ENCODE data around the gene GRID1.
"Not testable (repeated sequence)": the region's sequence is repeated elsewhere in the genome, so short reads cannot be mapped to it uniquely, and the experiment has no call there.

GRID1 gene

GRCh38 chr10:86110156-86110786 lies 256.3 kb downstream of the GRID1 start:
- TF ChIP-seq CTCF (IDR thresholded peaks at IDR 0.05; ENCODE audit: insufficient read depth, low read depth, low read length, missing control alignments) = no peak
- no peak for DNase-seq (ENCODE audit: low read depth)
- no peak overlapping the region for H3K4me3 ChIP-seq (ENCODE audit: low read length)

GRCh38 chr10:86109421-86109820 lies 257.2 kb downstream of the GRID1 start:
- no peak for TF ChIP-seq CTCF (IDR thresholded peaks at IDR 0.05; ENCODE audit: insufficient read depth, low read depth, low read length, missing control alignments)
- no peak for DNase-seq (ENCODE audit: low read depth)
- no peak overlapping the region for H3K4me3 ChIP-seq (ENCODE audit: low read length)

GRCh38 chr10:86108696-86109095 lies 257.9 kb downstream of the GRID1 start:
- TF ChIP-seq CTCF (IDR thresholded peaks at IDR 0.05; ENCODE audit: insufficient read depth, low read depth, low read length, missing control alignments) = no peak
- DNase-seq (ENCODE audit: low read depth) = no peak
- H3K4me3 ChIP-seq (ENCODE audit: low read length) = no peak overlapping the region

GRCh38 chr10:86107611-86108310 lies 258.8 kb downstream of the GRID1 start:
- H3K4me3 ChIP-seq (ENCODE audit: low read length); DNase-seq (ENCODE audit: low read depth): not testable (repeated sequence)

GRCh38 chr10:86107131-86107530 lies 259.5 kb downstream of the GRID1 start:
- DNase-seq (ENCODE audit: low read depth) = no peak
- no peak for TF ChIP-seq CTCF (IDR thresholded peaks at IDR 0.05; ENCODE audit: insufficient read depth, low read depth, low read length, missing control alignments)
- no peak overlapping the region for H3K4me3 ChIP-seq (ENCODE audit: low read length)

GRCh38 chr10:86106616-86107015 lies 260.0 kb downstream of the GRID1 start:
- H3K4me3 ChIP-seq (ENCODE audit: low read length) = no peak overlapping the region
- no peak for TF ChIP-seq CTCF (IDR thresholded peaks at IDR 0.05; ENCODE audit: insufficient read depth, low read depth, low read length, missing control alignments)
- no peak for DNase-seq (ENCODE audit: low read depth)

- TF ChIP-seq CTCF (IDR thresholded peaks at IDR 0.05; ENCODE audit: insufficient read depth, low read depth, low read length, missing control alignments) = no peak
- no peak overlapping the region for H3K4me3 ChIP-seq (ENCODE audit: low read length)
- no peak for DNase-seq (ENCODE audit: low read depth)
These were observed 261.0 kb downstream of the GRID1 start for GRCh38 chr10:86105640-86106039.
